ENCODE measurements around the gene BEX1. TPM values are rescaled to one million over a fixed set of nuclear protein-coding genes. Genes with fewer than 3 reads are reported as not detected.

BEX1 gene
- total and polyA plus RNA-seq, 2 of the 8 experiments (the other 6 are each of a cell fraction or from before 2014, with no cell fraction given) = 61.0 to 75.2 TPM

- Histone ChIP-seq H3K9me3 (ENCODE audit: insufficient read depth in 2 of 2, low read depth in 1 of 2, low read length in 1 of 2) (peaks cover 0 to 4% of the 10 kb centered on the region in 2 experiments; a peak in 1 of 4 replicates), H2BK15ac (ENCODE audit: low read length) (no peak within 1 kb of the TSS), H4K5ac (ENCODE audit: insufficient read length, low read depth, low read length) (no peak within 1 kb of the TSS), H3K36me3 (ENCODE audit: control insufficient read depth in 2 of 4, insufficient read depth in 4 of 4, low read length in 3 of 4) (no peaks in the 10 kb centered on the region), H2BK20ac (ENCODE audit: low read length) (no peak within 1 kb of the TSS), H3K27me3 (replicated peaks in 1 of 4; ENCODE audit: control insufficient read depth in 3 of 4, extremely low read depth in 1 of 4, insufficient read depth in 3 of 4, low read length in 3 of 4) (no peaks in the 10 kb centered on the region), H4K20me1 (replicated peaks in 1 of 2; ENCODE audit: control insufficient read depth in 1 of 2, insufficient read depth in 2 of 2, low read length in 2 of 2) (no peaks in the 10 kb centered on the region), H4K91ac (replicated peaks; ENCODE audit: insufficient read length, low read length) (no peak within 1 kb of the TSS), H3K14ac (ENCODE audit: insufficient read length) (no peak within 1 kb of the TSS), H3K23me2 (ENCODE audit: low read depth, low read length) (no peaks in the 10 kb centered on the region), H3K79me1 (ENCODE audit: low read depth, low read length) (no peaks in the 10 kb centered on the region), H2AFZ (ENCODE audit: low read length) (no peak within 1 kb of the TSS), H3K9ac (replicated peaks in 1 of 4; ENCODE audit: extremely low read depth in 1 of 4, low read depth in 3 of 4, low read length in 3 of 4) (no peak within 1 kb of the TSS), H3K23ac (ENCODE audit: insufficient read length) (no peak within 1 kb of the TSS), H3K4me2 (ENCODE audit: insufficient read depth in 1 of 2, low read depth in 2 of 2, low read length in 2 of 2) (no peak within 1 kb of the TSS), H3K27ac (ENCODE audit: low read depth, low read length) (no peak within 1 kb of the TSS), H2BK12ac (ENCODE audit: low read depth, low read length) (no peak within 1 kb of the TSS), H3K4ac (replicated peaks; ENCODE audit: insufficient read length, low read depth, low read length) (no peak within 1 kb of the TSS), H4K8ac (ENCODE audit: extremely low read depth, insufficient read depth, low read length) (no peak within 1 kb of the TSS), H2BK5ac (ENCODE audit: low read depth, low read length) (no peak within 1 kb of the TSS), H3K4me3 (ENCODE audit: extremely low read depth in 1 of 4, insufficient read depth in 2 of 4, low read depth in 3 of 4, low read length in 4 of 4) (no peak within 1 kb of the TSS), H2BK120ac (replicated peaks; ENCODE audit: low read depth, low read length) (no peak within 1 kb of the TSS), H3K79me2 (ENCODE audit: control insufficient read depth in 1 of 2, insufficient read depth in 2 of 2, low read length in 2 of 2) (no peaks in the 10 kb centered on the region), H3K18ac (ENCODE audit: extremely low read depth, low read length) (no peak within 1 kb of the TSS), H2AK5ac (ENCODE audit: low read depth, low read length) (no peak within 1 kb of the TSS), H3K4me1 (replicated peaks in 1 of 4; ENCODE audit: control insufficient read depth in 3 of 4, insufficient read depth in 4 of 4, low read length in 3 of 4) (no peaks in the 10 kb centered on the region), H3K56ac (replicated peaks; ENCODE audit: insufficient read length, low read depth, low read length) (no peak within 1 kb of the TSS)
- DNase-seq (ENCODE audit: low read depth in 1 of 2, low spot score in 2 of 2) (no peak), FAIRE-seq (no peak)
- POLR2A ChIA-PET (ENCODE audit: partially characterized antibody) = no interaction called here
- CTCF ChIA-PET (ENCODE audit: partially characterized antibody) = no interaction called here
- 94% methylated on average over 5 of the region's 5 CpGs; no CpG with 5 or more reads in 1 of the 2 experiments for WGBS, 2 experiments (ENCODE audit: extremely low coverage in 1 of 2, insufficient coverage in 1 of 2, insufficient read length in 1 of 2, insufficient replicate concordance in 2 of 2, low coverage in 1 of 2, low lambda C conversion rate in 2 of 2, missing lambda C conversion rate in 1 of 2)
- TF ChIP-seq ZNF274 (IDR thresholded peaks at IDR 0.05; ENCODE audit: borderline replicate concordance, extremely low read depth, low read length) = no peak
- TF ChIP-seq CEBPB (IDR thresholded peaks at IDR 0.05; ENCODE audit: low read depth, low read length) = no peak
- TF ChIP-seq SRF (IDR thresholded peaks at IDR 0.05; ENCODE audit: low read depth, low read length) = no peak
- TF ChIP-seq EZH2 (IDR thresholded peaks at IDR 0.05; ENCODE audit: low read depth, low read length, severe bottlenecking) = no peak
- TF ChIP-seq EP300 (IDR thresholded peaks at IDR 0.05; ENCODE audit: borderline replicate concordance in 1 of 2, low read depth in 2 of 2, low read length in 2 of 2) = no peak
- TF ChIP-seq JUN (IDR thresholded peaks at IDR 0.05; ENCODE audit: low read depth, low read length) = no peak
- no peak for TF ChIP-seq CHD1 (IDR thresholded peaks at IDR 0.05; ENCODE audit: low read depth, low read length)
- TF ChIP-seq SIRT6 (IDR thresholded peaks at IDR 0.05; ENCODE audit: low read length) = no peak
- no peak for TF ChIP-seq GTF2F1 (IDR thresholded peaks at IDR 0.05; ENCODE audit: borderline replicate concordance, low read depth, low read length)
- TF ChIP-seq CTBP2 (IDR thresholded peaks at IDR 0.05; ENCODE audit: borderline replicate concordance, insufficient read depth, insufficient read length, low read length) = no peak
- no peak for TF ChIP-seq SUZ12 (IDR thresholded peaks at IDR 0.05; ENCODE audit: low read length)
- no peak for TF ChIP-seq JUND (IDR thresholded peaks at IDR 0.05; ENCODE audit: low read length)
- no peak for TF ChIP-seq EGR1 (IDR thresholded peaks at IDR 0.05; ENCODE audit: borderline replicate concordance, low read depth, low read length)
- TF ChIP-seq KDM1A (IDR thresholded peaks at IDR 0.05; ENCODE audit: borderline replicate concordance, low read length) = no peak
- TF ChIP-seq RBBP5 (IDR thresholded peaks at IDR 0.05; ENCODE audit: borderline replicate concordance, low read depth, low read length) = no peak
Observed at GRCh38 chrX:103092942-103093341, 29.0 kb upstream of the BEX1 start, which contains the start of gene NXF3. Gene NXF3 (minus strand): TSS chrX:103093143. CDS start chrX:103093023, 120 bp downstream.

Data from H1 (cell line).